HL-60 (cell line): ENCODE results near the gene PCDHA9.
A peak's percentile ranks its signal among the peaks of the same experiment; 100 is the strongest.
"Not testable (repeated sequence)": the region's sequence is repeated elsewhere in the genome, so short reads cannot be mapped to it uniquely, and the experiment has no call there.

Experiments
- DNase-seq, 2 experiments: peaks; one replicate each; pipeline ENCODE4 v3.0.0-alpha.2; 2010 to 2020; ENCODE audit warnings: low read depth in 1 of 2, low spot score in 1 of 2
- H3K27ac ChIP-seq: fragments of 250-450 bp; sonication (Bioruptor Pico); replicated peaks from 2 replicates; pipeline ENCODE4 v1.5.1; 2020; ENCODE audit warnings: mild to moderate bottlenecking, moderate library complexity
- H3K27me3 ChIP-seq: fragments of 250-450 bp; sonication (Bioruptor Pico); 2 replicates; pipeline ENCODE4 v1.5.1; 2021; ENCODE audit warnings: mild to moderate bottlenecking, moderate library complexity; ENCODE audit not compliant: insufficient read depth, poor library complexity, severe bottlenecking
- H3K4me3 ChIP-seq: replicated peaks from 2 replicates; pipeline ENCODE4 v1.5.1; 2011; ENCODE audit warnings: mild to moderate bottlenecking, control low read depth, low read length; ENCODE audit not compliant: insufficient read depth
- CTCF ChIP-seq: IDR thresholded peaks from one replicate; pipeline ENCODE4 v1.5.1; 2011; ENCODE audit warnings: low read length, control low read depth, inconsistent platforms; ENCODE audit not compliant: insufficient read depth
- GABPA ChIP-seq: IDR thresholded peaks from 2 replicates; pipeline ENCODE4 v1.6.1; 2012; ENCODE audit warnings: low read depth
- POLR2AphosphoS5 ChIP-seq: IDR thresholded peaks from 2 replicates; pipeline ENCODE4 v1.6.1; 2012; ENCODE audit warnings: low read depth
- REST ChIP-seq: IDR thresholded peaks from 2 replicates; pipeline ENCODE4 v1.6.1; 2012; ENCODE audit warnings: low read depth; ENCODE audit not compliant: insufficient replicate concordance
- SPI1 ChIP-seq: IDR thresholded peaks from 2 replicates; pipeline ENCODE4 v1.6.1; 2012; ENCODE audit warnings: low read depth, mild to moderate bottlenecking, borderline replicate concordance

The PCDHA9 gene

DNA sequence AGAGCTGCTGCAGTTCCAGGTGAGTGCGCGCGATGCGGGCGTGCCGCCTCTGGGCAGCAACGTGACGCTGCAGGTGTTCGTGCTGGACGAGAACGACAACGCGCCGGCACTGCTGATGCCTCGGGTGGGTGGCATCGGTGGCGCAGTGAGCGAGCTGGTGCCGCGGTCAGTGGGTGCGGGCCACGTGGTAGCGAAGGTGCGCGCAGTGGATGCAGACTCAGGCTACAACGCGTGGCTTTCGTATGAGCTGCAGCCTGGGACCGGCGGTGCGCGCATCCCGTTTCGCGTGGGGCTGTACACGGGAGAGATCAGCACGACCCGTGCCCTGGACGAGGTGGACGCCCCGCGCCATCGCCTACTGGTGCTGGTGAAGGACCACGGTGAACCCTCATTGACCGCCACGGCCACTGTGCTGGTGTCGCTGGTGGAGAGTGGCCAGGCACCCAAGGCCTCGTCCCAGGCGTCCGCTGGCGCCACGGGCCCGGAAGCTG lies 45.4 kb upstream of the PCDHA9 start:
- TF ChIP-seq REST (no peak), CTCF (no peak), POLR2AphosphoS5 (no peak), GABPA (no peak), SPI1 (no peak)
- H3K27me3 ChIP-seq, result no peaks in the 10 kb centered on the region
- no peak for DNase-seq
- no peak overlapping the region for H3K4me3 ChIP-seq
- H3K27ac ChIP-seq, result no peak overlapping the region

DNA sequence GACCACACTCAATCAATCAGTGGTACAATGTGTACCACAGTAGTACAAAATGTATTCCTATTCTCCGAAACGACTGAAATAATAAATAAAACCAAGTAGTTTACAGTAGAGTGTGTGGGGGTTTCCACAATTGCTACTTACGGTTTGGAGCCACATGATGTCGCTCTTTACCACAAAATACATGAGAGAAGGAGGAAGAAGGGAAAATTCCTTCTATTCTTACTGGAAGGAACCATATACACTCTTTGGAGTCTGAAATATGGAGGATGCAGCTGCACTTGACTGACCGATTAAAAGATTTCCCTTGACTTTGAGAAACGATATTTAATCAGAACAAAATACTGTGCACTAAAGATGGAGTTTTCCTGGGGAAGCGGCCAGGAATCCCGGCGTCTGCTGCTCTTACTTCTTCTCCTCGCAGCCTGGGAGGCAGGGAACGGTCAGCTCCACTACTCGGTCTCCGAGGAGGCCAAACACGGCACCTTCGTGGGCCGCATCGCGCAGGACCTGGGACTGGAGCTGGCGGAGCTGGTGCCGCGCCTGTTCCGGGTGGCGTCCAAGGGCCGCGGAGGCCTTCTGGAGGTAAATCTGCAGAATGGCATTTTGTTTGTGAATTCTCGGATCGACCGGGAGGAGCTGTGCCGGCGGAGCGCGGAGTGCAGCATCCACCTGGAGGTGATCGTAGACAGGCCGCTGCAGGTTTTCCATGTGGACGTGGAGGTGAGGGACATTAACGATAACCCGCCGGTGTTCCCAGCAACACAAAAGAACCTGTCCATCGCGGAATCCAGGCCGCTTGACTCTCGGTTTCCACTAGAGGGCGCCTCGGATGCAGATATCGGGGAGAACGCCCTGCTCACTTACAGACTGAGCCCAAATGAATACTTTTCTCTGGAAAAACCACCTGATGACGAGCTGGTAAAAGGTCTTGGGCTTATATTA lies 41.1 kb upstream of the PCDHA9 start, which contains the start of gene PCDHA4:
Gene PCDHA4 (plus strand): TSS at position 235 of the 942 bp plus-strand sequence.
- Histone ChIP-seq H3K4me3 (no peak within 1 kb of the TSS), H3K27me3 (no peaks in the 10 kb centered on the region), H3K27ac (no peak within 1 kb of the TSS)
- TF ChIP-seq REST (no peak), CTCF (peak; percentile 3)
- DNase-seq, result no peak

DNA sequence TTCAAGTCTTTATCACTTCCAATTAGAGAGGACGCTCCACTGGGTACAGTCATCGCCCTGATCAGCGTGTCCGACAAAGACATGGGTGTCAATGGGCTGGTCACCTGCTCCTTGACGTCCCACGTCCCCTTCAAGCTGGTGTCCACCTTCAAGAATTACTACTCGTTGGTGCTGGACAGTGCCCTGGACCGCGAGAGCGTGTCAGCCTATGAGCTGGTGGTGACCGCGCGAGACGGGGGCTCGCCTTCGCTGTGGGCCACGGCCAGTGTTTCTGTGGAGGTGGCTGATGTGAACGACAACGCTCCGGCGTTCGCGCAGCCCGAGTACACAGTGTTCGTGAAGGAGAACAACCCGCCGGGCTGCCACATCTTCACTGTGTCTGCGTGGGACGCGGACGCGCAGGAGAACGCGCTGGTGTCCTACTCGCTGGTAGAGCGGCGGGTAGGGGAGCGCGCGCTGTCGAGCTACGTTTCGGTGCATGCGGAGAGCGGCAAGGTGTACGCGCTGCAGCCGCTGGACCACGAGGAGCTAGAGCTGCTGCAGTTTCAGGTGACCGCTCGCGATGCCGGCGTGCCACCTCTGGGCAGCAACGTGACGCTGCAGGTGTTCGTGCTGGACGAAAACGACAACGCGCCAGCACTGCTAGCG lies 39.8 kb upstream of the PCDHA9 start:
- DNase-seq, H3K27ac ChIP-seq, H3K4me3 ChIP-seq, H3K27me3 ChIP-seq: not testable (repeated sequence)

GRCh38 chr5:140808889-140809291 lies 39.3 kb upstream of the PCDHA9 start:
- Histone ChIP-seq H3K4me3 (no peak overlapping the region), H3K27ac (no peak overlapping the region), H3K27me3 (no peaks in the 10 kb centered on the region)
- no peak for TF ChIP-seq SPI1
- TF ChIP-seq GABPA, result no peak
- no peak for TF ChIP-seq POLR2AphosphoS5
- DNase-seq, result no peak
